Measurements from ENCODE around the gene TMEM86A.

GRCh38 chr11:18700872-18701271 is 2.3 kb downstream of the TMEM86A start:
- TF ChIP-seq GATA2 (IDR thresholded peaks at IDR 0.05; ENCODE audit: low read depth, low read length) (no peak), GATA3 (IDR thresholded peaks at IDR 0.05; ENCODE audit: low read depth, low read length) (no peak)
